Sciatic nerve (tissue), 2 donors: Measurements from ENCODE around the gene ARHGEF40. TPM values are rescaled to one million over a fixed set of nuclear protein-coding genes. Genes with fewer than 3 reads are reported as not detected.

Source experiments
- ATAC-seq: fragments of 200-7000 bp; cut with Tn5 transposase; one replicate; pipeline ENCODE4 v1.9.1; 2020; ENCODE audit warnings: mild to moderate bottlenecking, moderate library complexity
- DNase-seq: peaks from one replicate; pipeline ENCODE4 v3.0.0-alpha.2; 2020; ENCODE audit warnings: low spot score
- intact Hi-C: fragments of 100-400 bp; cut with DNase I; formaldehyde crosslinking; loops from one replicate; pipeline ENCODE4 v1.14.2; 2022
- total RNA-seq: library from RNA; stranded (reverse); fragmentation: NEBNext Ultra II Directional; extraction: Animal tissue kit (Norgen Biotek cat#: 25700); gene quantifications from one replicate; pipeline ENCODE4 v1.2.1, GENCODE V29; 2021
- donor health status: DM: no; HTN: no; CAD: no.
- donor health status: DM: no; HTN: no; CAD: no.

Gene ARHGEF40
- total RNA-seq, 1 donor from 2014 or later: 91.1 TPM

DNA sequence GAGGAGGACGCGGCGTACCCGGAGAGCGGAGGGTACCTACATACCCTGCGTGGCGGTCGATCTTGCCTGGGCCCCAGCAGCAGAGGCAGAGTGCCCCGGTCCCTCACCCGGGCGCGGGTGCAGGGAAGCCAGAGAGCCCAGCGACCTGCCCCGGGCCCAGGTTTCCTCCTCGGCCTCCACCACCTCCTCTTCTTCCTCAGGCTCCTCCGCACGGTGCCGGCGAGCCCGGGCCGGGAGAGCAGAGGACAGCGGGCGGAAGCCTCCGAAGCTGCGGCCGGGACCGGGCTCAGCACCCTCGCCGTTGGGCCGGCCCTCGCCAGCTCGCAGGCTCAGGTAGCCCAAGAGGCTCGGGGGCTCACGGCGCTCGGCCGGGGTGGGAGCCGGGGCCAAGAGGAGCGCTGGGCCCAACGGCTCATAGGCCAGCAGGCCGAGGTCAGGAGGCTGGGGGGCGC is 21.7 kb downstream of the ARHGEF40 start:
- intact Hi-C loops: loop anchor here (2.0 to 5.0 kb wide), 2 partner anchors 23 to 75 kb away; no protein-coding TSS in a partner anchor
- ATAC-seq: no peak
- no peak for DNase-seq

GRCh38 chr14:21092273-21093011 is 22.3 kb downstream of the ARHGEF40 start:
- peak; percentile 92 for DNase-seq
- peak; percentile 82 for ATAC-seq
- intact Hi-C loops: loop anchor here (2.0 to 5.0 kb wide), 2 partner anchors 24 to 75 kb away; no protein-coding TSS in a partner anchor

DNA sequence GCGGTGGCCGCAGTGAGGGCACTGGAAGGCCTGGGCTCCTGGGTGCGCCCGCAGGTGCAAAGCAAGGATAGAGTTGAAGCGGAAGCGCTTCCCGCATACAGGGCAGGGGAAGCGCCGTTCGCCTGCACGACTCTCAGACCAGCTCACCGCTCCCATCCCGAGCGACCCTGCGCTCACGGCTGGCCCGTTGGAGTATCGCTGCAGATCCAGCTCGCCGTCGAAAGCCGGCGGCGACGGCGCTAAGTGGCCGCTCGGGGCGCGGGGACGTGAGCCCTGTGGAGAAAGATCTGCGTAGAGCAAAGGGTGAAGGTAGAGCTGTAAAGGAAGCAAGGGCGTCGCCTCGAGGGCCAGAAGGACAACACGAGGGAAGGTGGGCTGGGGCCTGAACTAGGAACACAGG is 22.9 kb downstream of the ARHGEF40 start:
- intact Hi-C loops: loop anchor here (2.0 to 5.0 kb wide), 2 partner anchors 24 to 76 kb away; no protein-coding TSS in a partner anchor
- DNase-seq: no peak
- ATAC-seq: no peak

DNA sequence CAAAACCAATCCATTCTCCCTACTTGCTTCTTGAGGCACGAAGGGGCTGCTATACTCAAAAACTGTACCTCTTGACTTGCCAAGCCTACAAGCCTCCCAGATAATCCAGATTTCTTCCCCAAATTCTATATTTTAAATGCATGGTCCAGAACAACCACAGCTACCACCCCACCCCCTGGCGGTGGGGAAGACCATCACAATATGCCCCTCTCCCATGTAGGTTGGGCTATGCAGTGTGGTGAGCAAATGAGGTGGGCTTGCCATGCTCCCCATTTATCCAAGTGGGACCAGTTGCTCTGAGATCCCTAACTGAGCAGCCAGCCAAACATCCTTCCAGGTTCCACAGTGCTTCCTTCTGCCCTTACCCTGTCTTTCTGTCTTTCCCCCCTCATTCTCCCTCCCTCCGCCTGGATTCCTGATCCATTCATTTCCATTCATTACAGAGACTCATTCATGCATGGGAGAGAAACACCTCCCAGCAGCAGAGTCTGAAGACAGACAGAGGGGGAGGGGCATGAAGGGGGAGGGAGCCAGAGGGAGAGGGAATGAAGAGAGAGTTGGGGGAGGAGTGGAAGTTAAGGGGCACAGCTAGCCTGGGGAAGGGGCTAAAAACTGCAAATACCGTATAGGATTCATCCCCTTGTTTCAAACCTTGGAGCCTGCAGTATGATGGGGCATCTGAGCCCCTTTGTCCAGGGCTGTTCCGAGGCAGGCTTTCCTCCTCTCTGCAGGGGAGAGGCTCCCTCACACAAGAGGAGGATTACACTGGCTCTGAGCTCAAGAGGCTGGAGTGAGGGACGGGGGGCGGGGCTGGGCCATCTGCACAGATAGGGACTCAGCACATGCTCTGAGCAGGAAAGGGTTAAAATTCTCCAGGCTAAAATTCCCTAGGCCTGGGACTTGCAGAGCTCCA is 23.9 kb downstream of the ARHGEF40 start:
- intact Hi-C loops: loop anchor here (2.0 to 5.0 kb wide), 2 partner anchors 25 to 77 kb away; no protein-coding TSS in a partner anchor
- ATAC-seq (no peak), DNase-seq (no peak)

DNA sequence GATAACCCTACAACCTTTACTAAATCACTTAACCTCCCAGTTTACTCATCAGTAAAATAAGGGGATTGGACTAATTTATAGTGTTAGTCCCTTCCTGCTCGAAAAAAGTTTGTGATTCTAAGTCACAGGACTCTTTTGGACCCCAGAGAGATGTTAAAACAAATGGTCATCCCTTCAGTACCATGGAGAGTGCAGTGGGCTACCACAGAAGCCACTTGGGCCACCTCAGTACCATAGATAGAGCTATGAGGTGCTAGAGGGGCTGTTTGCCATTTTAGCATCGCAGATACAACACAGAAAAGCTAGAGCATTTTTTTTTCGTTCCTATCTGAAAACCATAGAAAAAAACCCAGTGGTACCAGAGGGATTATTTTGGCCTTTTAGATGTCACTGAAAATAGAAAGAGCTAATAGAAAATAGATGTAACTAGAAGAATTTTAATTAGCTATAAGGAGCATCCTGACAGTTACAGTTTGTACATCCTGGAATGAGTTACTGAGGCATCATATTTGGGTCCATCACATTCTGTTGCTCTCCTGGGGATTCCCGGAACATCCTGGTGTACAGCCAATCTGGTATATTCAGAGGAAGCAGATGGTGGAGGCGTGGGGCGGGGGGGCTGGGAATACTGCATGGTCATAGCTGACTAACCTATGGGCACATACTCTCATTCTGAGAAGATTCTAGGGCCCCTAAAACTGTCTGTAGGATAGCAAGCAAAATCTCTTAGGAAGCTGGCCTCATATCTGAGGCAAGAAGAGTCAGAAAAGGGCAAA is 25.5 kb downstream of the ARHGEF40 start:
- intact Hi-C loops: no loop called here
- DNase-seq (no peak), ATAC-seq (no peak)

DNA sequence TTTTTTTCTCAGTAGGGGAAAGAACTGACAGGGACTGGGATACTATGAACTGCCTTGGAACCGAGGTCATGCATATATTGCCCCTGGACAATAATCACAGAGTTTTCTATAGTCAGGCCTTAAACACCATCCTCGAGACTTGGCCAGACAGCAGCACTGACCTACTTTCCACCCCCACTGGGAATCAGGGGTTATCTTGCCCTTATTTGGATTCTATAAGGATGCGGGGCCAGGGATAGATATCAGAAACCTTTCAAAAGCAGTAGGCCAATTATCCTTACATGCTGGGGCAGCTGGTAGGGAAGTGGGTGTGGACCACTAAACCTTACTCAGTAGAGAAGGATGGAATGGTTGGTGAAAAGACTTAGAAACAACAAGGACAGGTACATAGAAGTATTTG is 26.3 kb downstream of the ARHGEF40 start:
- ATAC-seq (no peak), DNase-seq (no peak)
- intact Hi-C loops: no loop called here

GRCh38 chr14:21096978-21097635 is 27.0 kb downstream of the ARHGEF40 start:
- DNase-seq (no peak), ATAC-seq (peak; percentile 24)
- intact Hi-C loops: no loop called here

- intact Hi-C loops: no loop called here
- peak; percentile 41 for ATAC-seq
- no peak for DNase-seq
These were observed 27.6 kb downstream of the ARHGEF40 start for GRCh38 chr14:21097636-21098075.

GRCh38 chr14:21098076-21098891 is 28.2 kb downstream of the ARHGEF40 start, which contains the start of gene ZNF219:
Gene ZNF219, minus strand, starts transcription at chr14:21098655. Its CDS starts 5,064 bp downstream, at chr14:21093591.
- peak; percentile 37 for ATAC-seq
- DNase-seq: peak; percentile 78
- intact Hi-C loops: no loop called here

- intact Hi-C loops: no loop called here
- ATAC-seq: no peak
- no peak for DNase-seq
These were observed 28.9 kb downstream of the ARHGEF40 start for GRCh38 chr14:21098892-21099595.

DNA sequence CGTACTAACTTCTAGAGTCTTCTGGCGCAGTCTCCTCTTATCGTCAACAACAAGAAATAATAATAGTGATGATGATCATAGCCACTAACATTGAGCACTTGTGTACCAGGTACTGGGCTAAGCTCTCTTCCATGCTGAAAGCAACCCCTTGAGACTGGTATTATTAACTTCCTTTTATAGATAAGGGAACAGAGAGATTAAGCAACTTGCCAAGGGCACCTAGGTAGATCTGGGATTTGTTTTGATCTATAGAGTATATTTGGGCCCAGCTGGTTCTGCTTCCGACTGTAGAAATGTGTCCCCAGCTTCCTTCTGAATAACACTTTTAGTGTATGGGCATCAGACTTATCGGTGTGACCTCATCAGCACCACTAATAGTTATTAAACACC is 29.5 kb downstream of the ARHGEF40 start:
- ATAC-seq: no peak
- intact Hi-C loops: no loop called here
- no peak for DNase-seq

GRCh38 chr14:21100931-21101330 is 30.8 kb downstream of the ARHGEF40 start, which contains the start of gene TMEM253:
Gene TMEM253, plus strand, starts transcription at chr14:21101066. Its CDS starts 278 bp downstream, at chr14:21101344.
- intact Hi-C loops: no loop called here
- ATAC-seq (no peak), DNase-seq (no peak)

DNA sequence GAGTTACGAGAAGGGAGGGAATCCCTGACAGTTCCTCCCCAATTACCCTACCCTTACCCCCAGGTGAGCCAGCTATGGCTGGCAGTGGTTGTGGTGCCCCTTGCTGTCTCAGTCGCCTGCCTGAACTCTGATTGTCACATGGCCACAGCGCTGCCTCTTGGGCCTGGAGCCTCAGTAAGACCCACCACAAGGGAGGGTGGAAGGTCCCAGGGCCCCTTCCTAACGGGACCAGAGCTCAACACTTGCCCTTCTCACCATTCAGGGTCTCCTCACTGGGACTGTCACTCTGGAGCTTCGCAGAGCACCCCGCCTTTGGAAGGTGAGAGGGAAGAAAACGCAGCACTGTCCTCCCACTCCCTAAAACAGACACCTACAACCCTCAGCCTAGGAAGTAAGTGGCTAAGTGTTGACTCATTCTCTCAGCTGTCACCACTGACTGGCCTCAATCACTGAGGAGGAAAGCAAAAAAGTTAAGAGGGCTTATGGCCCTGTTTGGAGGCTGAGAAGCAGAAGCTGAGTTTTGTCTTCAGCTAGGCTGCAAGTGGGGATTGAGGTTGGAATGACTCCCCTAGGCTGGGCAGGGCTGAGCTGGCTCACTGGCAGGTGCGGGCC is 31.8 kb downstream of the ARHGEF40 start:
- ATAC-seq (no peak), DNase-seq (no peak)
- intact Hi-C loops: no loop called here

GRCh38 chr14:21102521-21103410 is 32.7 kb downstream of the ARHGEF40 start:
- intact Hi-C loops: no loop called here
- no peak for DNase-seq
- no peak for ATAC-seq

DNA sequence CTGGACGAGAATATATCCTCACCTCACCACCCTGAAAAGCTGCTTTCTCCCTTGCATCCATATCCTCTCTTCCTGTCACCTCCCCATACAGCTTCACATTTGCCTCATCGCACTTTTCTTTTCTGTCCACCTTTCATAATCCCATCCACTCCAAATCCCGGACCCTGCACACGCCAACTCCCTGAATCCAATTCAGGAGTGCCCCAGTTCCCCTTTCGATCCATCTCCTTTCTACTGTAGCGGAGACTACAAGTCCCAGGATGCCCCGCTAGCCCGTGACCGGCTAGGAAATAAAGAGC is 33.3 kb downstream of the ARHGEF40 start:
- ATAC-seq: no peak
- intact Hi-C loops: no loop called here

More for the DNA sequence above, 33.3 kb downstream of the ARHGEF40 start:
- DNase-seq: no peak
